HT1080 (cell line): ENCODE results near the gene OTOGL. TPM values are rescaled to one million over a fixed set of nuclear protein-coding genes. Genes with fewer than 3 reads are reported as not detected.

Experiments used
- small RNA-seq: library from RNA; depleted of rRNA; stranded (forward); fragments of <200 nt; gene quantifications from one replicate; pipeline ENCODE3, GENCODE V24; 2014
- total RNA-seq: library from RNA; depleted of rRNA; stranded (reverse); fragments of >200 nt; shearing (Covaris generic); gene quantifications from 2 replicates; pipeline ENCODE4 v1.2.3, GENCODE V29; 2014; rRNA removed

The OTOGL gene
- total RNA-seq, 1 experiment from 2014 or later = 0.02 TPM

Small RNAs within 50 kb of the gene (small RNA-seq; reads per million reads assigned to genes)
- gene RN7SKP261 = not detected
- gene RNU7-106P = not detected

Other genes starting within 250 kb of the OTOGL start
- 36.3 and 43.4 TPM in 2 replicates for gene PPP1R12A, start 164.4 kb upstream of the OTOGL start, total RNA-seq